GM19043 (cell line): ENCODE data around the gene EEF1AKMT3.

Source experiments
- ATAC-seq: cut with Tn5 transposase; IDR thresholded peaks from one replicate; pipeline ENCODE4 v1.9.1; 2021; ENCODE audit warnings: low read depth; ENCODE audit not compliant: unreplicated experiment

EEF1AKMT3 gene

GRCh38 chr12:57750561-57751431, 21.6 kb upstream of the EEF1AKMT3 start:
- ATAC-seq: no peak

- ATAC-seq: no peak
Observed at GRCh38 chr12:57751432-57751787, 21.0 kb upstream of the EEF1AKMT3 start.

GRCh38 chr12:57751788-57752667, 20.4 kb upstream of the EEF1AKMT3 start, which contains the start of gene CDK4:
CDK4 (minus strand) TSS chr12:57752310; CDS start chr12:57751717, 593 bp downstream.
- ATAC-seq: peak; percentile 60

GRCh38 chr12:57752668-57753000, 19.8 kb upstream of the EEF1AKMT3 start:
- ATAC-seq: no peak

GRCh38 chr12:57753756-57754337, 18.6 kb upstream of the EEF1AKMT3 start:
- no peak for ATAC-seq

- ATAC-seq: peak; percentile 37
Observed at GRCh38 chr12:57754411-57755193, 17.8 kb upstream of the EEF1AKMT3 start, which contains the start of gene MARCHF9. MARCHF9 (plus strand) TSS chr12:57755103; CDS start chr12:57755529, 426 bp downstream.

- ATAC-seq: no peak
Observed at GRCh38 chr12:57755194-57755453, 17.3 kb upstream of the EEF1AKMT3 start.

- ATAC-seq: no peak
Observed at GRCh38 chr12:57755454-57756372, 16.7 kb upstream of the EEF1AKMT3 start.

- ATAC-seq: no peak
Observed at GRCh38 chr12:57756406-57757341, 15.7 kb upstream of the EEF1AKMT3 start.

- ATAC-seq: no peak
Observed at GRCh38 chr12:57757771-57758170, 14.6 kb upstream of the EEF1AKMT3 start.

GRCh38 chr12:57758552-57759359, 13.7 kb upstream of the EEF1AKMT3 start:
- no peak for ATAC-seq

GRCh38 chr12:57759360-57759980, 12.9 kb upstream of the EEF1AKMT3 start:
- no peak for ATAC-seq

GRCh38 chr12:57760347-57760982, 11.9 kb upstream of the EEF1AKMT3 start:
- no peak for ATAC-seq

- no peak for ATAC-seq
Observed at GRCh38 chr12:57761391-57761998, 10.9 kb upstream of the EEF1AKMT3 start.

- no peak for ATAC-seq
Observed at GRCh38 chr12:57762463-57762862, 10.0 kb upstream of the EEF1AKMT3 start.
